Brain pericyte (primary cell): ENCODE measurements around the gene B9D2.
"Not testable (repeated sequence)": the region's sequence is repeated elsewhere in the genome, so short reads cannot be mapped to it uniquely, and the experiment has no call there.

ENCODE experiments used
- DNase-seq: peaks from one replicate; pipeline ENCODE4 v3.0.0-alpha.2; 2012; ENCODE audit warnings: low read depth, low spot score

B9D2 gene

GRCh38 chr19:41355035-41355434 lies 8.9 kb downstream of the B9D2 start:
- DNase-seq = no peak

- DNase-seq = no peak
Observed at GRCh38 chr19:41354343-41354953, 9.5 kb downstream of the B9D2 start.

GRCh38 chr19:41353466-41354342 lies 10.2 kb downstream of the B9D2 start, which contains the start of gene TGFB1:
TSS of gene TGFB1 (minus strand) at chr19:41353922. CDS start at chr19:41353044, 878 bp downstream.
- DNase-seq = no peak

DNA sequence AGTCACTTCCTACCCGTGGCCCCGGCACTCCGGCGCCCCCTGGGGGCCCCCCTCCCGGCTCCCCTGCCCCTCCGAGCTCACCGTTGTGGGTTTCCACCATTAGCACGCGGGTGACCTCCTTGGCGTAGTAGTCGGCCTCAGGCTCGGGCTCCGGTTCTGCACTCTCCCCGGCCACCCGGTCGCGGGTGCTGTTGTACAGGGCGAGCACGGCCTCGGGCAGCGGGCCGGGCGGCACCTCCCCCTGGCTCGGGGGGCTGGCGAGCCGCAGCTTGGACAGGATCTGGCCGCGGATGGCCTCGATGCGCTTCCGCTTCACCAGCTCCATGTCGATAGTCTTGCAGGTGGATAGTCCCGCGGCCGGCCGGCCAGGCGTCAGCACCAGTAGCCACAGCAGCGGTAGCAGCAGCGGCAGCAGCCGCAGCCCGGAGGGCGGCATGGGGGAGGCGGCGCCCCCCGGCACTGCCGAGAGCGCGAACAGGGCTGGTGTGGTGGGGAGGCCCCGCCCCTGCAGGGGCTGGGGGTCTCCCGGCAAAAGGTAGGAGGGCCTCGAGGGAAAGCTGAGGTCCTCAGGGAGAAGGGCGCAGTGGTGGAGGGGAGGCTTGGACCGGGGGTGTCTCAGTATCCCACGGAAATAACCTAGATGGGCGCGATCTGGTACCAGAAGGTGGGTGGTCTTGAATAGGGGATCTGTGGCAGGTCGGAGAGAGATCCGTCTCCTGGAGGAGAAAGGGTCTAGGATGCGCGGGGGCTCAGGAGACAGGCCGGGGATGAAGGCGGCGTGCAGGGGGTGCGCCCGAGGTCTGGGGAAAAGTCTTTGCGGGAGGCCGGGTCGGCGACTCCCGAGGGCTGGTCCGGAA lies 11.1 kb downstream of the B9D2 start:
- DNase-seq = no peak

- no peak for DNase-seq
Observed at GRCh38 chr19:41352279-41352608, 11.7 kb downstream of the B9D2 start.

- no peak for DNase-seq
Observed at GRCh38 chr19:41351339-41352245, 12.4 kb downstream of the B9D2 start.

DNA sequence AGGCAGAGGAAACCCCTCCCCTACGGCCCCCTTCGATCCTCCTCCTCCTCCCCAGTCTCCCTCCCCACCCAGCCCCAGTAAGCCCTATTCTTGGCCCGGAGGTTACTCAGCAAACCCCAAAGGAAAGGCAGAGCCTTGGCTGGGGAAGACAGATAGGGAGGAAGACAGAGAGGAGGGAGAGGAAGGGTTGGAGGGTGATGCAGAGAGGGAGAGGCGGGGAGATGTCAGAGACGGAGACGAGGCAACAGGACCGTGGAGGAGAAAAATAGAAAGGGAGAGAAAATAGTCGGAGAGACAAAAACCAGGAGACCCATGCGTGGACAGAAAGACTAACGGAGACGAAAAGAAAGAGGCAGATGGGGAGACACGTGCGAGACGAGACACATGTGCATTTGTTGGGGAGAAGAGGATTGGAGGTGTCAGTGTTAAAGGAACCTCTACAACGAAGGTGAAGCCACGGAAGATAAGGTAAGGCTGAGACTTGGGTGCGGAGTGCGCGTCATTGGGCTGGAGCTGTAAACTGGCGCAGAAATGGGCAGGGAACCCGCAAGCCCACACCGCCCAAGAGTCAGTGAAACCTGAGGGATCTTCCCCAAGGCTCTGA lies 13.1 kb downstream of the B9D2 start:
- DNase-seq = no peak

GRCh38 chr19:41346916-41347315 lies 17.0 kb downstream of the B9D2 start:
- DNase-seq = not testable (repeated sequence)

- no peak for DNase-seq
Observed at GRCh38 chr19:41344162-41344561, 19.8 kb downstream of the B9D2 start.

GRCh38 chr19:41341669-41342490 lies 22.1 kb downstream of the B9D2 start:
- no peak for DNase-seq

GRCh38 chr19:41339936-41340335 lies 24.0 kb downstream of the B9D2 start:
- DNase-seq = no peak

DNA sequence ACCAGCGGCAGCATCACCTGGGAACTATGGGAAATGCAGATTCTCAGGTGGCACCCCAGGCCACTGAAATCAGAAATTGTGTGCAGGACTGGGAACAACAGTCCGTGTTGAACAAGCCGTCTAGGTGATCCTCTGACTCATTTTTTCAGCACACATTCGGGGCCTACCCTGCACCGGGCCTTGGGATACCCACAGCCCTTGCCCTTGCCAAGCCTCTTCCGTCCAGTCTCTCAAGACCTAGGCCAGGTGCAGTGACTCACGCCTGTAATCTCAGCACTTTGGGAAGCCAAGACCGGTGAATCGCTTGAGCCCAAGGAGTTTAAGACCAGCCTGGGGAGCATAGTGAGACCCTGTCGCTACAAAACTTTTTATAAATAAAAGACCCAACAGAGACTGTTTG lies 28.5 kb downstream of the B9D2 start:
- no peak for DNase-seq

GRCh38 chr19:41334793-41335192 lies 29.2 kb downstream of the B9D2 start:
- DNase-seq = no peak

DNA sequence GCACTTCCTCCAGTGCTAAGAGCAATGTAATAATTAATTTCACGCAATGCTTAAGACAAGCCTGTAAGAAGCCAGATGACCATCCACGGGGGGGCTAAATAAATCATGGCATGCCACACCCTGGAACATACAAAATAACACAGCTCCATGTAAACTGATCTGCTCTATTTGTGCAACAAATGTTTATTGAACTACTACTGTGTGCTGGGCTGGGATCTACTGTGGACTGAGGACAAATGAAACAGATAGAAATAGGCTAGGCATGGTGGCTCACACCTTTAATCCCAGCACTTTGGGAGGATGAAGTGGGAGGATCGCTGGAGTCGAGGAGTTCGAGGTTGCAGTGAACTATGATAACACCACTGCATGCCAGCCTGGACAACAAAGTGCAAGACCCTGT lies 31.5 kb downstream of the B9D2 start:
- no peak for DNase-seq

GRCh38 chr19:41332000-41332399 lies 31.9 kb downstream of the B9D2 start:
- DNase-seq = no peak

DNA sequence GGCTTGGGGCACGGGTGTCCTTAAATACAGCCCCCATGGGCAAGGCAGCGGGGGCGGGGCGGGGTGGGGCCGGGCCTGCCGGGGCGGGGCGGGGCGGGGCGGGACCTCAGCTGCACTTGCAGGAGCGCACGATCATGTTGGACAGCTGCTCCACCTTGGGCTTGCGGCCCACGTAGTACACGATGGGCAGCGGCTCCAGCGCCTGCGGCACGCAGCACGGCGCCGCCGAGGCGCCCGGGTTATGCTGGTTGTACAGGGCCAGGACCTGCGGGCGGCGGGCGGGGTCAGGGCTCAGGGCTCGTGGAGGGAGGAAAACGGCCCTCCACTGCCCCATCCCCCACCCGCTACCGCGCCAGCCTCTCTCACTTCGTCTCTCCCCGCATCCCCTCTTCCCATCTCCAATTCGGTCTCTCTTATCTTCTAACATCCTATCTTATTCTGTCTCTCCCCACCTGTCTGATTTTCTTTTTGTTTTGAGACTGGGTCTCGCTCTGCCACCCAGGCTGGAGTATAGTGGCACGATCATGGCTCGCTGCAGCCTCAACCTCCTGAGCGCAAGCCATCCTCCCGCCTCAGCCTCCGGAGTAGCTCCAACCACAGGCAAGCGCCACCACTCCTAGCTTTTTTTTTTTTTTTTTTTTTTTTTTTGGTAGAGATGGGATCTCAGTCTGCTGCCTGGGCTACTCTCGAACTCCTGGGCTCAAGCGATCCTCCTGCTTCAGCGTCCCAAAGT lies 32.8 kb downstream of the B9D2 start:
- DNase-seq = no peak

- no peak for DNase-seq
Observed at GRCh38 chr19:41330481-41330880, 33.5 kb downstream of the B9D2 start.

DNA sequence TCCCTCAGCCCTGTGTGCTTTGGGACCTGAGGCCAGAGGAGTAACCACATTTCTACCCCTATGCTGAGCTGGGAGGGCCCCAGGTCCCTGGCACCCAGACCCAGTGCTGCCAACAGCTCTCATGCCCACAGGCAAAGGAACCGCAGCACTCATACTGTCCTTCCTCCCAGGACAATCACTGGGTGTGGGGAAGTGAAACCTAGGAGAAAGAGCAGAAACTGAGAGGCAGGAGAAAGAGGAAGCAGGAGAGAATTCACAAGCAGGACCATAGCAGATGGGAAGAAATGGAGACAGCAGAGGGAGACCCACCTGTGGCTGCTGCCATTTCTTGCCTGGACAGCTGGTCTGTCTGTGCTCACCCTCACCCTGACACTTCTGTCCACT lies 35.1 kb downstream of the B9D2 start:
- no peak for DNase-seq

GRCh38 chr19:41328157-41328841 lies 35.6 kb downstream of the B9D2 start:
- DNase-seq = no peak
